OCI-LY7 (cell line): ENCODE data around the gene CAPZA2. TPM values are rescaled to one million over a fixed set of nuclear protein-coding genes. Genes with fewer than 3 reads are reported as not detected.

Source experiments
- BruUV-seq: library from RNA; stranded (reverse); fragments of 400-500 nt; replicated peaks from 2 replicates; lab custom pipeline; 2021; lab: Mats Ljungman, UMichigan
- CTCF ChIA-PET: fragments of 300-600 bp; sonication (Branson Sonifier 250); formaldehyde crosslinking; loops from one replicate; lab custom pipeline; 2022; ENCODE audit warnings: antibody characterized with exemption; ENCODE audit not compliant: unreplicated experiment; lab: Charles Lee
- POLR2A ChIA-PET: fragments of 300-600 bp; sonication (Branson Sonifier 250); formaldehyde crosslinking; loops from one replicate; lab custom pipeline; 2022; ENCODE audit warnings: antibody characterized with exemption; lab: Charles Lee
- DNase-seq: peaks from one replicate; pipeline ENCODE4 v3.0.0-alpha.2; 2015; ENCODE audit warnings: low spot score
- H2AFZ ChIP-seq: fragments of 200-600 bp; sonication (generic), shearing (Covaris generic); 2 replicates; pipeline ENCODE4 v1.6.1; 2014; ENCODE audit warnings: mild to moderate bottlenecking, antibody characterized with exemption, low read length, moderate library complexity
- H3K27ac ChIP-seq: fragments of 200-600 bp; sonication (generic); 2 replicates; pipeline ENCODE4 v1.5.1; 2014; ENCODE audit warnings: mixed run types, low read depth, mild to moderate bottlenecking, moderate library complexity, low read length, inconsistent platforms; ENCODE audit not compliant: poor library complexity, severe bottlenecking
- H3K36me3 ChIP-seq: fragments of 200-600 bp; sonication (generic); 2 replicates; pipeline ENCODE4 v1.6.1; 2014; ENCODE audit warnings: mild to moderate bottlenecking, antibody characterized with exemption, low read length, moderate library complexity, mixed read lengths; ENCODE audit not compliant: insufficient read depth
- H3K4me1 ChIP-seq: fragments of 200-600 bp; sonication (generic); 2 replicates; pipeline ENCODE4 v1.5.1; 2014; ENCODE audit warnings: mild to moderate bottlenecking, low read length; ENCODE audit not compliant: insufficient read depth, poor library complexity, severe bottlenecking
- H3K4me2 ChIP-seq: fragments of 200-600 bp; sonication (generic); 2 replicates; pipeline ENCODE4 v1.6.1; 2014; ENCODE audit warnings: mild to moderate bottlenecking, low read length
- H3K4me3 ChIP-seq: fragments of 200-600 bp; sonication (generic); 2 replicates; pipeline ENCODE4 v1.5.1; 2014; ENCODE audit warnings: mild to moderate bottlenecking, low read depth, low read length; ENCODE audit not compliant: poor library complexity, severe bottlenecking
- H3K79me2 ChIP-seq: fragments of 200-600 bp; sonication (generic); 2 replicates; pipeline ENCODE4 v1.6.1; 2016; ENCODE audit warnings: low read depth, mild to moderate bottlenecking, low read length, moderate library complexity, mixed read lengths; ENCODE audit not compliant: insufficient read depth
- H3K9me2 ChIP-seq: fragments of 200-600 bp; sonication (generic); 2 replicates; pipeline ENCODE4 v1.6.1; 2016; ENCODE audit warnings: mild to moderate bottlenecking, low read length, mixed read lengths; ENCODE audit not compliant: insufficient read depth
- H3K9me3 ChIP-seq: fragments of 200-600 bp; sonication (generic); 2 replicates; pipeline ENCODE4 v1.6.1; 2014; ENCODE audit warnings: mild to moderate bottlenecking, mixed run types, low read length, mixed read lengths
- H4K20me1 ChIP-seq: fragments of 200-600 bp; sonication (generic); 2 replicates; pipeline ENCODE4 v1.6.1; 2014; ENCODE audit warnings: mild to moderate bottlenecking, antibody characterized with exemption, low read length, moderate library complexity, mixed read lengths; ENCODE audit not compliant: insufficient read depth
- CTCF ChIP-seq: fragments of 200-600 bp; sonication (generic); conservative IDR thresholded peaks from 2 replicates; pipeline ENCODE4 v1.5.1; 2014; ENCODE audit warnings: mild to moderate bottlenecking, antibody characterized with exemption, low read length, moderate library complexity, mixed read lengths
- EZH2phosphoT487 ChIP-seq: fragments of 200-600 bp; sonication (generic); IDR thresholded peaks from 2 replicates; pipeline ENCODE4 v1.6.1; 2018; ENCODE audit warnings: low read depth, borderline replicate concordance, mild to moderate bottlenecking, mixed run types, antibody characterized with exemption, low read length, moderate library complexity, mixed read lengths
- intact Hi-C: fragments of 100-400 bp; cut with micrococcal nuclease; formaldehyde crosslinking; loops from one replicate; pipeline ENCODE4 v1.10.0; 2022; ENCODE audit not compliant: unreplicated experiment
- total RNA-seq, 2 experiments: library from RNA; depleted of rRNA in 1 of 2; stranded (reverse); fragments of >200 nt in 1 of 2; shearing (Covaris generic) in 1 of 2; gene quantifications; 2 replicates each; pipeline ENCODE4 v1.2.3, GENCODE V29; 2014 to 2022

The CAPZA2 gene
- total RNA-seq, 2 experiments from 2014 or later, result 53.3 to 103 TPM

DNA sequence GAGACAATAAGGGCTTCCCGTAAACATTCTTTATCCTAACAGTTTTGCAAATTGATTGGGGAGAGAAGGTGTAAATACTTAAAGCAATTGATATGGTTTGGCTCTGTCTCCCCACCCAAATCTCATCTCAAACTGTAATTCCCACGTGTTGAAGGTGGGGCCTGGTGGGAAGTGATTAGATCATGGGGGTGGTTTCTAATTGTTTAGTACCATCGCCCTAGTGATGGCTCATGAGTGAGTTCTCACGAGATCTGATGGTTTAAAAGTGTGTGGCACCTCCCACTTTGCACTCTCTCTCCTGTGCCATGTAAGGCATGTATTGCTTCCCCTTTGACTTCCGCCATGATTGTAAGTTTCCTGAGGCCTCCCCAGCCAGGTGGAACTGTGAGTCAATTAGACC is 22.1 kb upstream of the CAPZA2 start:
- Histone ChIP-seq H3K9me2 (no peaks in the 10 kb centered on the region), H3K36me3 (no peaks in the 10 kb centered on the region), H3K9me3 (no peaks in the 10 kb centered on the region), H3K4me2 (no peak overlapping the region), H3K79me2 (no peaks in the 10 kb centered on the region), H2AFZ (no peak overlapping the region), H3K4me3 (no peak overlapping the region), H4K20me1 (no peaks in the 10 kb centered on the region), H3K4me1 (no peaks in the 10 kb centered on the region), H3K27ac (no peak overlapping the region)
- no TSS peak for BruUV-seq
- intact Hi-C loops, result no loop called here
- CTCF ChIA-PET, result no interaction called here
- no peak for TF ChIP-seq CTCF
- no peak for TF ChIP-seq EZH2phosphoT487
- no peak for DNase-seq
- POLR2A ChIA-PET, result no interaction called here

GRCh38 chr7:116842371-116842770 is 20.0 kb upstream of the CAPZA2 start:
- H4K20me1 ChIP-seq, result no peaks in the 10 kb centered on the region
- H3K9me2 ChIP-seq, result no peaks in the 10 kb centered on the region
- H3K4me2 ChIP-seq, result no peak overlapping the region
- ChIA-PET POLR2A (no interaction called here), CTCF (no interaction called here)
- H2AFZ ChIP-seq, result no peak overlapping the region
- no peak overlapping the region for H3K4me3 ChIP-seq
- DNase-seq, result no peak
- H3K36me3 ChIP-seq, result no peaks in the 10 kb centered on the region
- H3K27ac ChIP-seq, result no peak overlapping the region
- H3K79me2 ChIP-seq, result no peaks in the 10 kb centered on the region
- no peaks in the 10 kb centered on the region for H3K9me3 ChIP-seq
- BruUV-seq, result no TSS peak
- intact Hi-C loops, result no loop called here
- TF ChIP-seq CTCF (no peak), EZH2phosphoT487 (no peak)
- no peaks in the 10 kb centered on the region for H3K4me1 ChIP-seq

GRCh38 chr7:116843378-116843777 is 19.0 kb upstream of the CAPZA2 start:
- POLR2A ChIA-PET, result interaction anchor here (0.7 kb wide), 1 partner anchor 255 kb away, joined by 3 read pairs; no protein-coding TSS in a partner anchor
- Histone ChIP-seq H3K79me2 (no peaks in the 10 kb centered on the region), H3K27ac (no peak overlapping the region), H3K9me2 (no peaks in the 10 kb centered on the region), H4K20me1 (no peaks in the 10 kb centered on the region), H3K4me1 (no peaks in the 10 kb centered on the region), H3K4me2 (no peak overlapping the region), H3K9me3 (no peaks in the 10 kb centered on the region), H3K36me3 (no peaks in the 10 kb centered on the region), H2AFZ (no peak overlapping the region), H3K4me3 (no peak overlapping the region)
- no TSS peak for BruUV-seq
- CTCF ChIA-PET, result no interaction called here
- TF ChIP-seq CTCF (no peak), EZH2phosphoT487 (no peak)
- DNase-seq, result no peak
- intact Hi-C loops, result no loop called here
